Measurements from ENCODE around the gene BAIAP2. TPM values are rescaled to one million over a fixed set of nuclear protein-coding genes. Genes with fewer than 3 reads are reported as not detected.

Gene BAIAP2
- total and polyA plus RNA-seq, 2 donors (not counting 3 experiments of a cell fraction or from before 2014, with no cell fraction given): 12.3 to 18.6 TPM

DNA sequence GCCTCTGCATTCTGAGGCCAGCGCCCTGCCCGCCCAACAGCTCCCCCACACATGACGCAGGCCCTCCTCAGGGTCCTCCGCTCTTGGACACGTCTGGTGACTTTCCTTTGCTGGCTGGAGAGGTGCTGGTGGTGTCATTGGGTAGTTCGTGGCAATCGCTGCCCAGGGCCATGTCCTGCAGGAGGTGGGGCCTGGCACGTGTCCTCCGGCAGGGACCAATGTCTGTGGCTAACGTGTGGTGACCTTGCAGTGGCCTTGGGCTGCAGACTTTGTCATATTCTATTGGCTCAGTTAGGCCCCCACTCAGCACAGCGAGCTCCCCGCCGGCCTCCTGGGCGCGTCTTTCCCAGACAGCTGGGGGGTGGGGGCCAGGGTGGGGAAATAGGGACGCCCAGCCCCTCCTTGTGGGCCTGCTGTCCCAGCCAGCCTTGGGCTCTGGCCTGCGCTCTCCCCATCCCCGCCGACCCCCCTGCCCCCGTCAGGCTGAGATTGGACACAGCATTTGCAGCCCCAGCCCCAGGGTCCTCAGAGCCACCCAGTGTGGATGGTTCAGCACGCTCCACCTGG is 78.3 kb downstream of the BAIAP2 start:
- Histone ChIP-seq H4K20me1 (replicated peaks; ENCODE audit: control insufficient read depth, extremely low read depth, insufficient read depth, low read length) (no peaks in the 10 kb centered on the region), H3K79me2 (ENCODE audit: control insufficient read depth, insufficient read depth, low read length) (no peaks in the 10 kb centered on the region), H3K36me3 (ENCODE audit: control insufficient read depth in 2 of 2, extremely low read depth in 1 of 2, insufficient read depth in 2 of 2, low read length in 2 of 2) (no peaks in the 10 kb centered on the region), H3K4me1 (ENCODE audit: control insufficient read depth, extremely low read depth, insufficient read depth, low read length) (no peaks in the 10 kb centered on the region), H2AFZ (ENCODE audit: low read depth, low read length) (no peak overlapping the region), H3K27me3 (ENCODE audit: control insufficient read depth in 2 of 2, insufficient read depth in 2 of 2, low read length in 2 of 2) (no peaks in the 10 kb centered on the region), H3K4me2 (ENCODE audit: insufficient read depth, low read length) (no peak overlapping the region), H3K9ac (replicated peaks; ENCODE audit: extremely low read depth, insufficient read depth, low read length) (no peak overlapping the region), H3K27ac (ENCODE audit: insufficient read depth, low read depth, low read length) (no peak overlapping the region), H3K9me1 (replicated peaks; ENCODE audit: control insufficient read depth, extremely low read depth, insufficient read depth, low read length) (no peaks in the 10 kb centered on the region), H3K4me3 (replicated peaks in 1 of 3; ENCODE audit: insufficient read depth in 1 of 3, low read depth in 1 of 3, low read length in 3 of 3) (no peak overlapping the region), H3K9me3 (replicated peaks; ENCODE audit: control insufficient read depth, insufficient read depth, low read length) (no peaks in the 10 kb centered on the region)
- dilution Hi-C loops (cut with MboI; ENCODE audit: extremely low pct_ligation_motif_present, low sequenced_read_pairs): no loop called here
- no peak for FAIRE-seq
- BruUV-seq (replicated peaks): no TSS peak
- intact Hi-C loops (cut with micrococcal nuclease): no loop called here
- POLR2A ChIA-PET: no interaction called here
- TF ChIP-seq MYC (IDR thresholded peaks at IDR 0.05; ENCODE audit: low read depth, low read length) (no peak), POLR2A (IDR thresholded peaks at IDR 0.05; ENCODE audit: low read depth, low read length) (no peak), CTCF (IDR thresholded peaks at IDR 0.05; ENCODE audit: extremely low read depth in 1 of 2, insufficient read depth in 1 of 2, low read depth in 1 of 2, low read length in 2 of 2) (no peak), JUN (IDR thresholded peaks at IDR 0.05; ENCODE audit: borderline replicate concordance, insufficient read depth, insufficient read length, low read depth) (no peak)
- DNase-seq (ENCODE audit: low read depth, low spot score): no peak
- CTCF ChIA-PET: interaction anchor here (1.4 kb wide), 1 partner anchor 12 kb away, joined by 3 read pairs; no protein-coding TSS in a partner anchor

DNA sequence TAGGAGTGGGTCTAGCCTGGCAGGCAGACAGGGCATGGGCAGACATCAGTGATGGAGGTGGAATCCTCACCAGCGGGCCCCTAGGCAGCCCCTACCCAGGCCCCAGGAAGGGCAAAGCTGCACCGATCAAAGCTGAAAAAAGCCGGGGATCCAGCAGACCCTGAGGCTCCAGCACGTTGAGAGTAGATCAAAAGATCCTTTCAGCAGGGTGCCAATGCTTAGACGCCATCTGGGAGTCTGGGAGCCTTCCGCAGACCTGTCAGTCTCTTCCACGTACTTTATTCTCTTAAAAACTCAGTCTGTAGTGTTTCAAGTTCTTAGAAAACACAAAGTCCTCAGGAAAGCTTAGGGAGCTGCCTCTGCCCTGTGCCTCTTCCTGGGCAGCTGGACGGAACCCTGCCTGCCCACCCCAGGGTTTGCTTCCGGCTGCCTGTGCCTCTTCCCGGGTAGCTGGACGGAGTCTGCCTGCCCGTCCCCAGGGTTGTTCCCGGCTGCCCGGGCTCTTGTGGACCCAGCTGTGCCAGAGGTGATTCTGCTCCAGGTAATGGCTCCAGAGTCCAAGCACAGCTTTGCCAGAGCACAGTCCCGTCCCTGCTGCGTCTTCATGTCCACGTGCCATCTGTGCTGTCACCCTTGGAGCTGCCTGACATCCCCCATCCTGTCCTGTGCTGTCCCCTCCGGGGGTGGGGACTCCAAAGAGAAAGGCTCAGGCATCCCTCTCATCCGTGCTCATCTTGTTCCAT is 79.6 kb downstream of the BAIAP2 start:
- Histone ChIP-seq H3K4me2 (ENCODE audit: insufficient read depth, low read length) (no peak overlapping the region), H3K9ac (replicated peaks; ENCODE audit: extremely low read depth, insufficient read depth, low read length) (no peak overlapping the region), H3K27ac (ENCODE audit: insufficient read depth, low read depth, low read length) (no peak overlapping the region), H3K4me1 (ENCODE audit: control insufficient read depth, extremely low read depth, insufficient read depth, low read length) (peaks cover 7% of the 10 kb centered on the region), H2AFZ (ENCODE audit: low read depth, low read length) (no peak overlapping the region), H3K9me3 (replicated peaks; ENCODE audit: control insufficient read depth, insufficient read depth, low read length) (no peaks in the 10 kb centered on the region), H3K9me1 (replicated peaks; ENCODE audit: control insufficient read depth, extremely low read depth, insufficient read depth, low read length) (no peaks in the 10 kb centered on the region), H4K20me1 (replicated peaks; ENCODE audit: control insufficient read depth, extremely low read depth, insufficient read depth, low read length) (no peaks in the 10 kb centered on the region), H3K36me3 (ENCODE audit: control insufficient read depth in 2 of 2, extremely low read depth in 1 of 2, insufficient read depth in 2 of 2, low read length in 2 of 2) (no peaks in the 10 kb centered on the region), H3K4me3 (replicated peaks in 1 of 3; ENCODE audit: insufficient read depth in 1 of 3, low read depth in 1 of 3, low read length in 3 of 3) (no peak overlapping the region), H3K79me2 (ENCODE audit: control insufficient read depth, insufficient read depth, low read length) (no peaks in the 10 kb centered on the region), H3K27me3 (ENCODE audit: control insufficient read depth in 2 of 2, insufficient read depth in 2 of 2, low read length in 2 of 2) (no peaks in the 10 kb centered on the region)
- DNase-seq (ENCODE audit: low read depth, low spot score) (no peak), FAIRE-seq (no peak)
- CTCF ChIA-PET: interaction anchor here (1.2 to 1.9 kb wide), 3 partner anchors 11 to 91 kb away, joined by 4 to 6 read pairs (median 5); no protein-coding TSS in a partner anchor
- no TSS peak for BruUV-seq (replicated peaks)
- dilution Hi-C loops (cut with MboI; ENCODE audit: extremely low pct_ligation_motif_present, low sequenced_read_pairs) (no loop called here), intact Hi-C loops (cut with micrococcal nuclease) (no loop called here)
- TF ChIP-seq POLR2A (IDR thresholded peaks at IDR 0.05; ENCODE audit: low read depth, low read length) (no peak), JUN (IDR thresholded peaks at IDR 0.05; ENCODE audit: borderline replicate concordance, insufficient read depth, insufficient read length, low read depth) (no peak), MAX (IDR thresholded peaks at IDR 0.05; ENCODE audit: insufficient read depth, insufficient read length) (no peak), GATA2 (IDR thresholded peaks at IDR 0.05; ENCODE audit: insufficient read depth, insufficient read length, low read depth, low read length) (no peak), POLR2AphosphoS5 (IDR thresholded peaks at IDR 0.05; ENCODE audit: insufficient read depth, low read depth, low read length) (no peak), FOS (IDR thresholded peaks at IDR 0.05; ENCODE audit: borderline replicate concordance, insufficient read depth, low read length) (no peak), MYC (IDR thresholded peaks at IDR 0.05; ENCODE audit: low read depth, low read length) (no peak), EZH2 (IDR thresholded peaks at IDR 0.05; ENCODE audit: borderline replicate concordance, low read depth, low read length, severe bottlenecking) (no peak), CTCF (IDR thresholded peaks at IDR 0.05; ENCODE audit: extremely low read depth in 1 of 2, insufficient read depth in 1 of 2, low read depth in 1 of 2, low read length in 2 of 2) (no peak)
- POLR2A ChIA-PET: no interaction called here

Data from endothelial cell of umbilical vein (primary cell).